Ovary (tissue), 3 donors: Measurements from ENCODE around the gene CRAT.

Experiments
- POLR2A ChIP-seq: fragments of 450-650 bp; IDR thresholded peaks from one replicate; pipeline ENCODE4 v1.6.1; 2017; ENCODE audit warnings: antibody characterized with exemption, mild to moderate bottlenecking, moderate library complexity
- TF ChIP-seq, protein P1 (sequence below), 3 donors: fragments of 450-650 bp in 2 of 3; fragments of 200-600 bp in 1 of 3; IDR thresholded peaks; one replicate each; pipeline versions ENCODE4 v1.5.1 to v1.8.0; 2016 to 2022; ENCODE audit warnings: antibody characterized with exemption in 3 of 3, mild to moderate bottlenecking in 1 of 3
- donor health status: DM: no; HTN: no; CAD: no.

DNA sequence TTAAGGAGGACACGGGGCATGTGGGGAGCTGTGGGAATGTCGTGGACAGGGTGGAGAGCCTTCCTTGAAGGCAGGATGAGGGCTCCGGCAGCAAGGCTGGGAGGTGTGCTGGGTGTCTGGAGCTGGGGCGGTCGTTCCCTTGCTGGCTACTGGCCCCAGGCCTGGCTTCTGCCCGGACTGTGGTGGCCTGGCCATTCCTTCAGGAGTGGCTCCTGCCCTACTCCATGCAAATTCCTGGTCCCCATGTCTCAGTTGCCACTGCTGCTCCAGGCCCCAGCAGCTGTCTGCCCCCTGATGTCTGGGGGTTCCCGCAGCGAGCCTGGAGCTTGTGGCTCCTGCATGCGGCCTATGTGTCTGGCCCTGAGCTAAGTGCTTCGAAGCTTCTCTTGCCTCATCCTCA lies 45.6 kb upstream of the CRAT start:
- TF ChIP-seq, protein P1, sequence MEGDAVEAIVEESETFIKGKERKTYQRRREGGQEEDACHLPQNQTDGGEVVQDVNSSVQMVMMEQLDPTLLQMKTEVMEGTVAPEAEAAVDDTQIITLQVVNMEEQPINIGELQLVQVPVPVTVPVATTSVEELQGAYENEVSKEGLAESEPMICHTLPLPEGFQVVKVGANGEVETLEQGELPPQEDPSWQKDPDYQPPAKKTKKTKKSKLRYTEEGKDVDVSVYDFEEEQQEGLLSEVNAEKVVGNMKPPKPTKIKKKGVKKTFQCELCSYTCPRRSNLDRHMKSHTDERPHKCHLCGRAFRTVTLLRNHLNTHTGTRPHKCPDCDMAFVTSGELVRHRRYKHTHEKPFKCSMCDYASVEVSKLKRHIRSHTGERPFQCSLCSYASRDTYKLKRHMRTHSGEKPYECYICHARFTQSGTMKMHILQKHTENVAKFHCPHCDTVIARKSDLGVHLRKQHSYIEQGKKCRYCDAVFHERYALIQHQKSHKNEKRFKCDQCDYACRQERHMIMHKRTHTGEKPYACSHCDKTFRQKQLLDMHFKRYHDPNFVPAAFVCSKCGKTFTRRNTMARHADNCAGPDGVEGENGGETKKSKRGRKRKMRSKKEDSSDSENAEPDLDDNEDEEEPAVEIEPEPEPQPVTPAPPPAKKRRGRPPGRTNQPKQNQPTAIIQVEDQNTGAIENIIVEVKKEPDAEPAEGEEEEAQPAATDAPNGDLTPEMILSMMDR (IDR thresholded peaks at IDR 0.05), result no peak
- TF ChIP-seq POLR2A, result no peak
